Lung (tissue), 12 donors: Measurements from ENCODE around the gene NEURL1B. TPM values are rescaled to one million over a fixed set of nuclear protein-coding genes. Genes with fewer than 3 reads are reported as not detected.
A peak's percentile ranks its signal among the peaks of the same experiment; 100 is the strongest.

ENCODE experiments used
- ATAC-seq: fragments of 200-7000 bp; cut with Tn5 transposase; one replicate; pipeline ENCODE4 v1.9.1; 2020; ENCODE audit warnings: moderate number of reproducible peaks; ENCODE audit not compliant: insufficient read depth, low FRiP score
- DNase-seq, 3 donors: peaks; one replicate each; pipeline ENCODE4 v3.0.0-alpha.2; 2013 to 2017
- H3K27ac ChIP-seq, 2 donors: one replicate each; pipeline ENCODE4 v1.5.1; 2013; ENCODE audit warnings: mild to moderate bottlenecking in 2 of 2, moderate library complexity in 2 of 2, control low read depth in 1 of 2, inconsistent platforms in 1 of 2, low read depth in 1 of 2, low read length in 1 of 2
- H3K27me3 ChIP-seq, 3 donors: one replicate each; pipeline ENCODE4 v1.5.1; 2013; ENCODE audit warnings: low read length in 2 of 3; ENCODE audit not compliant: control insufficient read depth in 3 of 3, insufficient read depth in 3 of 3
- H3K36me3 ChIP-seq, 4 donors: one replicate each; pipeline ENCODE4 v1.5.1; 2013; ENCODE audit warnings: low read length in 4 of 4, mild to moderate bottlenecking in 1 of 4, moderate library complexity in 1 of 4; ENCODE audit not compliant: control insufficient read depth in 4 of 4, insufficient read depth in 4 of 4
- H3K4me1 ChIP-seq, 5 donors: one replicate each; pipeline ENCODE4 v1.5.1; 2013; ENCODE audit warnings: low read length in 5 of 5, mild to moderate bottlenecking in 2 of 5, moderate library complexity in 1 of 5; ENCODE audit not compliant: control insufficient read depth in 5 of 5, insufficient read depth in 5 of 5
- H3K4me3 ChIP-seq: one replicate; pipeline ENCODE4 v1.5.1; 2013; ENCODE audit warnings: mild to moderate bottlenecking, control low read depth, moderate library complexity
- H3K9ac ChIP-seq, 2 donors: one replicate each; pipeline ENCODE4 v1.5.1; 2013; ENCODE audit warnings: low read length in 2 of 2, control low read depth in 1 of 2; ENCODE audit not compliant: insufficient read depth in 1 of 2
- H3K9me3 ChIP-seq, 4 donors: one replicate each; pipeline ENCODE4 v1.5.1; 2013; ENCODE audit warnings: low read length in 3 of 4, mild to moderate bottlenecking in 1 of 4, moderate library complexity in 1 of 4; ENCODE audit not compliant: control insufficient read depth in 4 of 4, insufficient read depth in 3 of 4
- WGBS, 2 donors: extraction: QIAGEN DNeasy Blood & Tissue Kit; methylation state at CpG; one replicate each; pipeline ENCODE4 v1.1.7; 2013; 5-methylcytosine and 5-hydroxymethylcytosine counted together
- polyA plus RNA-seq, 2 donors: library from polyadenylated mRNA; stranded (reverse); fragments of 200-250 nt; gene quantifications; one replicate each; pipeline ENCODE4 v1.2.1, GENCODE V29; 2013
- total RNA-seq, 2 donors: library from RNA; depleted of rRNA in 1 of 2; stranded (reverse); fragments of >200 nt in 1 of 2; gene quantifications; one replicate each; pipeline ENCODE4 v1.2.1, GENCODE V29; 2014 to 2021
- TF ChIP-seq, protein P1 (sequence below): IDR thresholded peaks from 2 replicates; pipeline ENCODE4 v1.5.1; 2012; ENCODE audit warnings: mild to moderate bottlenecking; ENCODE audit errors: control extremely low read depth, extremely low read depth
- donor health status: control.
- donor health status: control.
- donor health status: Bipolar disorder and iron deficiency.
- donor health status: healthy.
- donor health status: DM: yes; HTN: yes; CAD: no.

NEURL1B gene
- total and polyA plus RNA-seq, 4 donors, result 5.1 to 26.4 (median 11.8) TPM

DNA sequence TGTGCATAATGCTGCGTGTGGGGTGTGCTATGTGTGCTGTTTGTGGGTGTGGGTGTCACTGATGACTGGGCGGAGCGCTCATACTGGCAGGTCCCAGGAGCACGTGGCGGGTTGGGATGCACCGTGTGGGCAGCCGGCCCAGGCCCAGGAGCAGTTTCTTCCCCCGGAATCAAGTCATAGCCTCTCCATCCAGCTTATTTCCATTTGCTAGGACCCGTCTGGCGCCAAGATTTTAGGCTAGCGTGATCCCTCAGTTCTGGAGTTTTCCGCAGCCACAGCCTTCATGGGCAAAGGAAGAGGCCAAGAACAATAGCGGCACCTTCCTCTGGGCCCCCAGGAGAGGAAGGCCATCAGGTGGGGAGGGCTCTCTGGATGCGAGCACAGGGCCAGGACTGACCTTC is 43.3 kb upstream of the NEURL1B start:
- H3K27ac ChIP-seq, result peak overlapping the region in 1 of 2 donors; percentile 30
- no peak for DNase-seq
- TF ChIP-seq, protein P1, sequence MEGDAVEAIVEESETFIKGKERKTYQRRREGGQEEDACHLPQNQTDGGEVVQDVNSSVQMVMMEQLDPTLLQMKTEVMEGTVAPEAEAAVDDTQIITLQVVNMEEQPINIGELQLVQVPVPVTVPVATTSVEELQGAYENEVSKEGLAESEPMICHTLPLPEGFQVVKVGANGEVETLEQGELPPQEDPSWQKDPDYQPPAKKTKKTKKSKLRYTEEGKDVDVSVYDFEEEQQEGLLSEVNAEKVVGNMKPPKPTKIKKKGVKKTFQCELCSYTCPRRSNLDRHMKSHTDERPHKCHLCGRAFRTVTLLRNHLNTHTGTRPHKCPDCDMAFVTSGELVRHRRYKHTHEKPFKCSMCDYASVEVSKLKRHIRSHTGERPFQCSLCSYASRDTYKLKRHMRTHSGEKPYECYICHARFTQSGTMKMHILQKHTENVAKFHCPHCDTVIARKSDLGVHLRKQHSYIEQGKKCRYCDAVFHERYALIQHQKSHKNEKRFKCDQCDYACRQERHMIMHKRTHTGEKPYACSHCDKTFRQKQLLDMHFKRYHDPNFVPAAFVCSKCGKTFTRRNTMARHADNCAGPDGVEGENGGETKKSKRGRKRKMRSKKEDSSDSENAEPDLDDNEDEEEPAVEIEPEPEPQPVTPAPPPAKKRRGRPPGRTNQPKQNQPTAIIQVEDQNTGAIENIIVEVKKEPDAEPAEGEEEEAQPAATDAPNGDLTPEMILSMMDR, result no peak

DNA sequence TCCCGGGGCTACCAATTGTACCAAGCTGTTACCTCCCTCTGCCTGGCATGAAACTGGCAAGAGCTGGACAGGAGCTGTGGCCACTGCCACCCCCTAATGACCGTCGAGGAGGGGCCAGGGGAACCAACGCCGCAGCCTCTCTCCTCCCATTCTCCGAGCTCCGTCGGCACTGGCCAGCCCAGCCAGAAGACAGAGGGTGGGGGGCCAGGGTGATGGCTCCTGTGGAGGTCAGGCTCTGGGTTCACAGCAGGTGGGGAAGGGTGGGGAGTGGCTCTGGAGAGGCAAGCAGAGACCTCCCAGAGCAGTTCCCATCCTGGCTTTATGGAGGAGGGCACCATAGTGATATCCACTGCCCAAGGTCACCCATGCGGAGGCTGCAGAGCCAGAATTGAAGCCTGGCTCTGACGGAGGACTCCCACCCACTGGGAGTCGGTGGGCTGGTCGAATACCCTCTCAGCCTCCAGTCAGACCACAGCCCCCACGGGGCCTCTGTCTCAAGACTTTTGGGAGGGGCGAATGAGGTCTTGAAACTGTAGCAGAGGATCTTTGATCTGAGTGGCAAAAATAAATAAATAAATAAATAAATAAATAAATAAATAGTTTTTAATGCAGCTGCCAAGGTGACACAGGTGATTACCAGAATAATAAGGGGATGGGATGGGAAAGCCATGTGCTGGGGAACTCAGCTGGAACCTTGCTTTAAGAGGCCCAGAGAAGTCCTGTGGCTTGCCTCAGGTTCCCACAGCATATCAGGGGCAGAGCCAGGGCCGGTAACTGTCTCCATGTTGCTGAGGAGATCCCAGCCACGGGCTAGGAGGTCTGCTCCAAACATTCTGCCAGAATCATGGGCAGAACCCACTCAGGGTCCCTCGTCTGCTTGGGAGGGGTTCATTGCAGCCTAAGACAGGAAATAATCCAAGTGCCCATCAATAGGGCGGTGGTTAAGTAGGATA is 42.5 kb upstream of the NEURL1B start:
- H3K9me3 ChIP-seq, result peaks cover 0 to 1% (median 0%) of the 10 kb centered on the region in 4 donors
- peaks cover 0 to 3% (median 0%) of the 10 kb centered on the region in 3 donors for H3K27me3 ChIP-seq
- no peak for ATAC-seq
- no peak for DNase-seq
- peaks cover 4 to 12% (median 9%) of the 10 kb centered on the region in 5 donors for H3K4me1 ChIP-seq
- TF ChIP-seq, protein P1, result no peak
- 81 to 88% methylated on average over 18 of the region's 18 CpGs for WGBS, 2 donors
- H3K9ac ChIP-seq, result no peak overlapping the region
- H3K27ac ChIP-seq, result peak overlapping the region in 1 of 2 donors; percentile 30
- H3K4me3 ChIP-seq, result no peak overlapping the region
- no peaks in the 10 kb centered on the region for H3K36me3 ChIP-seq

More for the DNA sequence above, 43.3 kb upstream of the NEURL1B start:
- H3K36me3 ChIP-seq, result no peaks in the 10 kb centered on the region
- H3K4me3 ChIP-seq, result no peak overlapping the region
- peaks cover 2 to 7% (median 4%) of the 10 kb centered on the region in 5 donors for H3K4me1 ChIP-seq
- H3K9me3 ChIP-seq, result peaks cover 0 to 1% (median 0%) of the 10 kb centered on the region in 4 donors
- H3K9ac ChIP-seq, result no peak overlapping the region
- WGBS, 2 donors, result 81 to 87% methylated on average over 14 of the region's 14 CpGs
- no peak for ATAC-seq
- peaks cover 0 to 3% (median 0%) of the 10 kb centered on the region in 3 donors for H3K27me3 ChIP-seq

DNA sequence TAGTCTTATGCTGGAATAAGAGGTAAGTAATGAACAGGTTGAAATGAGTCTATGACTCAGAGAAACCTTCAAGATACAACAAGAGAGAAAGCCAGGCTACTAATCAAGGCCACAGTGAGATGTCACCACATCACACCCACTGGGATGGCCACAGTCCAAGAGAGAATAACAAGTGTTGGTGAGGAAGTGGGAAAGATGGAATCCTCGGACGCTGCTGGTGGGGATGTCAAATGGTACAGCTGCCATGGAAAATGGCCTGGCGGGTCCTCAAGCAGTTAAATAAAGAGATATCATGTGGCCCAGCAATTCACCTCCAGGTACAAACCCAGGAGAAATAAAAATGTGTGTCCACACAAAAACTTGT is 41.9 kb upstream of the NEURL1B start:
- Histone ChIP-seq H3K27ac (no peak overlapping the region), H3K4me1 (peaks cover 4 to 14% (median 9%) of the 10 kb centered on the region in 5 donors), H3K36me3 (no peaks in the 10 kb centered on the region), H3K27me3 (peaks cover 0 to 3% (median 0%) of the 10 kb centered on the region in 3 donors), H3K9me3 (peaks cover 0 to 1% (median 0%) of the 10 kb centered on the region in 4 donors), H3K9ac (no peak overlapping the region), H3K4me3 (no peak overlapping the region)
- DNase-seq (no peak), ATAC-seq (no peak)
- TF ChIP-seq, protein P1, result no peak
- WGBS, 2 donors, result 80 to 89% methylated on average over 3 of the region's 3 CpGs
